ENCODE results near the gene ADGRL2.

DNA sequence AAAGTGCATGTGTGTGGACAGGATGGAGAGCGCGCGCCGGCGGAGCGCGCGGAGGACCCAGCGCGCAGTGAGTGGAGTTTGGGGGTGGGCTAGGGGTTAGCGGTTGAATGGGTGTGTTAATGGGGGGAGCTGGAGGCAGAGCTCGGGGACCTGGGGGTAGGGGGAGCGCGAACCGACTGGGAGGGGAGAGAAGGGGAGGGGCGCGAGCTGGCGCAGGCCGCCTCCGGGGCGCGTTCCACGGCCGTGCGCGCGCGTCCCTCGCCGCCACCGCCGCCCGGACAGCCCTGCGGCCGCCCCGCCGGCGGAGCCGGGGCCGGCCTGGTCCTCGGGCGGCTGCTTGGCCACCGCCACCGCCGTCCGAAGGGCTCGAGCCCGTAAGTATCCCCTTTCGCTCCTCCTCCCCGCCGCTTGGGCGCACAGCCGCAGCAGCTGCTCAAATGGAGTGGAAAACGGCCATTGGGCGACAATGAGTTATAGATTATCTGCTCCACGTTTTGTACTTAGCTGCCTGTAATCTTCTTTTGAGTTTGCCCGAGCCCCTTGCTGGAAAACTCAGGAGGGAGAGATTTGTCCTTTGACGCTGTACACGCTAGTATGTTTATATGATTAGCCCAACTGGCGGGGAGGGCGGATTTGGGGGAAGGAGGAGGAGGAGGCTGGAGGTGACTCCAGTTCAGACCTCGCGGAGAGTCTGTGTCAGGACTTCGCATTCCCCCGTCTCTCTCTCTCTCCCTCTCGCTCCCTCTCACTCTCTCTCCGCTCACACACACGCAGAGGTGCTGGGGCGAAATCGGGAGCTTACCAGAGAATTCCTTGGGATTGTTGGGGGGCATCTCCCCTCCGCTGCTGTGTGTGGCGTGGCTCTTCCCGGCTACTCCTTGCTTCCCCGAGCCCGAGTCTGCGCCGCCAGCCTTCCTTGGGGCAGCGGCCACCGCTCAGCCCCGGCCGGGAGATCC is at the start of gene ADGRL2:
- no peak for TF ChIP-seq EZH2 (IDR thresholded peaks at IDR 0.05)
- TF ChIP-seq POLR2AphosphoS5 (IDR thresholded peaks at IDR 0.05; ENCODE audit: borderline replicate concordance, low read depth, low read length), result no peak
- no peak for TF ChIP-seq FOXP2 (optimal IDR thresholded peaks at IDR 0.05; ENCODE audit: control extremely low read depth, extremely low read length, insufficient read depth)

All from SK-N-MC (cell line).